Epithelial cell of proximal tubule (primary cell): Measurements from ENCODE around the gene HOXC9. TPM values are rescaled to one million over a fixed set of nuclear protein-coding genes. Genes with fewer than 3 reads are reported as not detected.

Source experiments
- DNase-seq: peaks from one replicate; pipeline ENCODE4 v3.0.0-alpha.2; 2011; ENCODE audit warnings: low read depth
- H3K4me3 ChIP-seq: 2 replicates; pipeline ENCODE4 v1.5.1; 2011; ENCODE audit warnings: low read depth, mild to moderate bottlenecking, low read length
- CTCF ChIP-seq: conservative IDR thresholded peaks from 2 replicates; pipeline ENCODE4 v1.5.1; 2012; ENCODE audit warnings: low read depth, mild to moderate bottlenecking, low read length
- total RNA-seq: library from RNA; depleted of rRNA; stranded (reverse); fragments of >200 nt; gene quantifications from 2 replicates; pipeline ENCODE4 v1.2.3, GENCODE V29; 2015

Gene HOXC9
- total RNA-seq, 1 donor from 2014 or later, result 11.0 TPM

GRCh38 chr12:53969588-53970259 lies 30.2 kb upstream of the HOXC9 start:
- no peak overlapping the region for H3K4me3 ChIP-seq
- no peak for DNase-seq
- TF ChIP-seq CTCF, result no peak

GRCh38 chr12:53970451-53970850 lies 29.5 kb upstream of the HOXC9 start:
- H3K4me3 ChIP-seq, result no peak overlapping the region
- DNase-seq, result no peak
- TF ChIP-seq CTCF, result no peak

- no peak for DNase-seq
- TF ChIP-seq CTCF, result no peak
- no peak overlapping the region for H3K4me3 ChIP-seq
Measured at GRCh38 chr12:53971129-53971528, 28.8 kb upstream of the HOXC9 start.

- H3K4me3 ChIP-seq, result no peak overlapping the region
- TF ChIP-seq CTCF, result no peak
- no peak for DNase-seq
Measured at GRCh38 chr12:53971686-53972085, 28.3 kb upstream of the HOXC9 start.

GRCh38 chr12:53972152-53972702 lies 27.7 kb upstream of the HOXC9 start:
- no peak for TF ChIP-seq CTCF
- DNase-seq, result no peak
- H3K4me3 ChIP-seq, result peak overlapping the region; percentile 77

GRCh38 chr12:53972722-53973235 lies 27.2 kb upstream of the HOXC9 start, which contains the start of gene HOXC11:
Gene HOXC11, plus strand, starts transcription at chr12:53973126. Its CDS starts 116 bp downstream, at chr12:53973242.
- TF ChIP-seq CTCF, result no peak
- no peak for DNase-seq
- H3K4me3 ChIP-seq, result peak within 1 kb of the TSS; percentile 77
